ENCODE measurements around the gene CHTOP.

GRCh38 chr1:153688276-153688675 lies 54.4 kb downstream of the CHTOP start:
- TF ChIP-seq CTCF (IDR thresholded peaks at IDR 0.05) (no peak), POLR2A (IDR thresholded peaks at IDR 0.05) (no peak)
